SK-N-MC (cell line): Measurements from ENCODE around the gene SLC10A7.

ENCODE experiments used
- EZH2 ChIP-seq: fragments of 200-600 bp; sonication (generic); IDR thresholded peaks from one replicate; pipeline ENCODE4 v1.6.1; 2017; ENCODE audit warnings: antibody characterized with exemption
- FOXP2 ChIP-seq: optimal IDR thresholded peaks from 2 replicates; pipeline ENCODE3; 2011; ENCODE audit warnings: mild to moderate bottlenecking, moderate library complexity; ENCODE audit not compliant: insufficient read depth; ENCODE audit errors: extremely low read length, control extremely low read depth
- POLR2AphosphoS5 ChIP-seq: IDR thresholded peaks from 2 replicates; pipeline ENCODE4 v1.6.1; 2012; ENCODE audit warnings: mild to moderate bottlenecking, low read depth, low read length, borderline replicate concordance

DNA sequence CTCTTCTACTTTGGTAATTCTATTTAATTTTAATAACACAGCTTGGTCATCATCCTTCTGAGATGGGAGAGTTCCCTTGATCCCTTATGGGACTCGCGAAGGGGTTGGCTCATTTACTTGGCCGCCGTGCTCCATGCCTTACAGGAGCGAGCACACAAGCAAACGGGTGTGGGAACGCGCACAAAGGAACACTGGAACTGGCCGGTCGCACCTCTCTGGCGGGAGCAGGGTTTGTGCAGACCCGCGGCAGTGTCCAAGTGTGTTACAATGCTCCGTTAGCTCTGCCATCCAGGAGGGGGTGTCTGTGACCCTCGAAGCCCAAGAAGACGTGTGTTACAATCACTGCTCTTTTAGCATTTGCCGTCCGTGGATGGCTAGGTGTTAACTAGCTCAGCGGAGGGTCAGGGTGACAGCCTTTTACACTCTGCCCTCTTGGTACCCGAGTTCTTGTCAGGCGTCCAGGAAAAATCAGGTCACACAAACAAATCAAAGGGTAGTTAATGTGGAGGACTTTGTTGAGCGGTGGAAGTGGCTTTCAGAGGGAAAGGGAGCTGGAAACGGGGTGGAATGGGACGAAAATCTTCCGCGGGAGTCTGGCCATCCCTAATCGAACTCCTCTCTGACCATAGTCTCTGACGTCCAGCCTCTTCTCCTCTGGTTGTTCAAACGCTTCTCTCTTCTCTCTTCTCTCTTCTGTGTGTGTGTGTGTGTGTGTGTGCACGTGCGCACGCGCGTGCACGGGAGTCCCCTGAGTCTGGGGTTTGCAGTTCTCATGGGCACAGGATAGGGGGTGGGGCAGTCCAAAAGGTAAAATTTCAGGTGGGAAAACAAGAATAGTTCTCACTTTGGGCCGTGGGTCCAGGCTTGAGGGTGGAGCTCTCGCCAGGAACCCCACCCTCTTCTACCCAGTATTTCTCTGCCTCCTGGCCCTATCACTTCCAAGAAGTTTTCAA, 76.3 kb downstream of the SLC10A7 start:
- TF ChIP-seq POLR2AphosphoS5 (no peak), EZH2 (no peak), FOXP2 (no peak)
